ENCODE data around the gene DNAH7.
"Not testable (repeated sequence)": the region's sequence is repeated elsewhere in the genome, so short reads cannot be mapped to it uniquely, and the experiment has no call there.

DNAH7 gene

GRCh38 chr2:196099916-196100315 is 31.3 kb upstream of the DNAH7 start:
- H2AFZ ChIP-seq = no peak overlapping the region
- no peaks in the 10 kb centered on the region for H3K9me3 ChIP-seq (ENCODE audit: control insufficient read depth, low read length)
- H3K4me1 ChIP-seq = no peaks in the 10 kb centered on the region
- H3K4me3 ChIP-seq (ENCODE audit: low read depth, low read length) = no peak overlapping the region
- H3K79me2 ChIP-seq = no peaks in the 10 kb centered on the region
- H3K9ac ChIP-seq = no peak overlapping the region
- H3K4me2 ChIP-seq (ENCODE audit: low read length) = no peak overlapping the region
- TF ChIP-seq CTCF (IDR thresholded peaks at IDR 0.05) = no peak
- no peaks in the 10 kb centered on the region for H3K36me3 ChIP-seq (ENCODE audit: control insufficient read depth, insufficient read depth, low read length)
- no peaks in the 10 kb centered on the region for H3K27me3 ChIP-seq (ENCODE audit: control insufficient read depth, insufficient read depth, low read length)
- H3K27ac ChIP-seq = no peak overlapping the region

GRCh38 chr2:196097864-196098660 is 29.4 kb upstream of the DNAH7 start:
- no peak overlapping the region for H3K9ac ChIP-seq
- no peaks in the 10 kb centered on the region for H3K9me3 ChIP-seq (ENCODE audit: control insufficient read depth, low read length)
- no peaks in the 10 kb centered on the region for H3K27me3 ChIP-seq (ENCODE audit: control insufficient read depth, insufficient read depth, low read length)
- no peak overlapping the region for H3K4me2 ChIP-seq (ENCODE audit: low read length)
- H3K4me1 ChIP-seq = no peaks in the 10 kb centered on the region
- no peak overlapping the region for H3K4me3 ChIP-seq (ENCODE audit: low read depth, low read length)
- no peaks in the 10 kb centered on the region for H3K36me3 ChIP-seq (ENCODE audit: control insufficient read depth, insufficient read depth, low read length)
- H3K79me2 ChIP-seq = no peaks in the 10 kb centered on the region
- H3K27ac ChIP-seq = no peak overlapping the region
- H2AFZ ChIP-seq = no peak overlapping the region
- no peak for TF ChIP-seq CTCF (IDR thresholded peaks at IDR 0.05)

GRCh38 chr2:196096982-196097745 is 28.5 kb upstream of the DNAH7 start:
- Histone ChIP-seq H3K27ac (no peak overlapping the region), H3K79me2 (no peaks in the 10 kb centered on the region), H3K36me3 (ENCODE audit: control insufficient read depth, insufficient read depth, low read length) (no peaks in the 10 kb centered on the region), H3K27me3 (ENCODE audit: control insufficient read depth, insufficient read depth, low read length) (no peaks in the 10 kb centered on the region), H3K4me3 (ENCODE audit: low read depth, low read length) (no peak overlapping the region), H2AFZ (no peak overlapping the region), H3K4me1 (no peaks in the 10 kb centered on the region), H3K9ac (no peak overlapping the region), H3K9me3 (ENCODE audit: control insufficient read depth, low read length) (no peaks in the 10 kb centered on the region), H3K4me2 (ENCODE audit: low read length) (no peak overlapping the region)
- TF ChIP-seq CTCF (IDR thresholded peaks at IDR 0.05) = no peak

GRCh38 chr2:196096264-196096663 is 27.6 kb upstream of the DNAH7 start:
- Histone ChIP-seq H2AFZ (no peak overlapping the region), H3K9me3 (ENCODE audit: control insufficient read depth, low read length) (no peaks in the 10 kb centered on the region), H3K4me3 (ENCODE audit: low read depth, low read length) (no peak overlapping the region), H3K9ac (no peak overlapping the region), H3K4me2 (ENCODE audit: low read length) (no peak overlapping the region), H3K27me3 (ENCODE audit: control insufficient read depth, insufficient read depth, low read length) (no peaks in the 10 kb centered on the region), H3K4me1 (no peaks in the 10 kb centered on the region), H3K27ac (no peak overlapping the region), H3K79me2 (no peaks in the 10 kb centered on the region), H3K36me3 (ENCODE audit: control insufficient read depth, insufficient read depth, low read length) (no peaks in the 10 kb centered on the region)
- TF ChIP-seq CTCF (IDR thresholded peaks at IDR 0.05) = no peak

GRCh38 chr2:196089448-196089847 is 20.8 kb upstream of the DNAH7 start:
- H3K4me2 ChIP-seq (ENCODE audit: low read length); H3K27me3 ChIP-seq (ENCODE audit: control insufficient read depth, insufficient read depth, low read length); H2AFZ ChIP-seq; H3K79me2 ChIP-seq; H3K36me3 ChIP-seq (ENCODE audit: control insufficient read depth, insufficient read depth, low read length); H3K4me1 ChIP-seq; H3K27ac ChIP-seq; H3K4me3 ChIP-seq (ENCODE audit: low read depth, low read length); H3K9me3 ChIP-seq (ENCODE audit: control insufficient read depth, low read length); H3K9ac ChIP-seq: not testable (repeated sequence)

Data from parathyroid adenoma (tissue), 2 donors.